Measurements from ENCODE around the gene HCN3.

- no peak for TF ChIP-seq EMX1 (CRISPR knock-in tag; IDR thresholded peaks at IDR 0.05)
- TF ChIP-seq CTCF (IDR thresholded peaks at IDR 0.05), result no peak
- no peak for TF ChIP-seq SP1 (CRISPR knock-in tag; conservative IDR thresholded peaks at IDR 0.05)
- no peak for TF ChIP-seq FOXK1 (CRISPR knock-in tag; IDR thresholded peaks at IDR 0.05)
- TF ChIP-seq, protein P1, sequence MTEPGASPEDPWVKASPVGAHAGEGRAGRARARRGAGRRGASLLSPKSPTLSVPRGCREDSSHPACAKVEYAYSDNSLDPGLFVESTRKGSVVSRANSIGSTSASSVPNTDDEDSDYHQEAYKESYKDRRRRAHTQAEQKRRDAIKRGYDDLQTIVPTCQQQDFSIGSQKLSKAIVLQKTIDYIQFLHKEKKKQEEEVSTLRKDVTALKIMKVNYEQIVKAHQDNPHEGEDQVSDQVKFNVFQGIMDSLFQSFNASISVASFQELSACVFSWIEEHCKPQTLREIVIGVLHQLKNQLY (CRISPR knock-in tag; IDR thresholded peaks at IDR 0.05), result no peak
- TF ChIP-seq NR1H2 (CRISPR knock-in tag; IDR thresholded peaks at IDR 0.05), result no peak
- TF ChIP-seq ZNF396 (CRISPR knock-in tag; IDR thresholded peaks at IDR 0.05; ENCODE audit: borderline replicate concordance), result no peak
- no peak for TF ChIP-seq PREB (CRISPR knock-in tag; IDR thresholded peaks at IDR 0.05; ENCODE audit: borderline replicate concordance)
- TF ChIP-seq ELF4 (CRISPR knock-in tag; IDR thresholded peaks at IDR 0.05; ENCODE audit: low read depth), result no peak
- TF ChIP-seq, protein P2, sequence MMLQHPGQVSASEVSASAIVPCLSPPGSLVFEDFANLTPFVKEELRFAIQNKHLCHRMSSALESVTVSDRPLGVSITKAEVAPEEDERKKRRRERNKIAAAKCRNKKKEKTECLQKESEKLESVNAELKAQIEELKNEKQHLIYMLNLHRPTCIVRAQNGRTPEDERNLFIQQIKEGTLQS (CRISPR knock-in tag; conservative IDR thresholded peaks at IDR 0.05), result no peak
- no peak for TF ChIP-seq SMAD3 (CRISPR knock-in tag; IDR thresholded peaks at IDR 0.05; ENCODE audit: borderline replicate concordance)
- no peak for TF ChIP-seq ATF1 (CRISPR knock-in tag; IDR thresholded peaks at IDR 0.05)
These were observed 28.7 kb downstream of the HCN3 start for GRCh38 chr1:155305881-155306391.
